HG02642 (cell line): ENCODE results near the gene LGALS14.
A peak's percentile ranks its signal among the peaks of the same experiment; 100 is the strongest.
"Not testable (repeated sequence)": the region's sequence is repeated elsewhere in the genome, so short reads cannot be mapped to it uniquely, and the experiment has no call there.

ENCODE experiments used
- ATAC-seq: cut with Tn5 transposase; IDR thresholded peaks from one replicate; pipeline ENCODE4 v1.9.1; 2021; ENCODE audit warnings: mild to moderate bottlenecking; ENCODE audit not compliant: unreplicated experiment, poor library complexity

LGALS14 gene

GRCh38 chr19:39704181-39705044, at the start of gene LGALS14:
TSS of gene LGALS14 (plus strand) at chr19:39704481. CDS start at chr19:39704529, 48 bp downstream.
- no peak for ATAC-seq

GRCh38 chr19:39655613-39656012, 48.7 kb upstream of the LGALS14 start, which contains the start of gene LGALS16:
TSS of gene LGALS16 (plus strand) at chr19:39655913. CDS start at chr19:39655962, 49 bp downstream.
- ATAC-seq: no peak

- no peak for ATAC-seq
Measured at GRCh38 chr19:39659791-39660190, 44.5 kb upstream of the LGALS14 start.

- ATAC-seq: no peak
Measured at GRCh38 chr19:39660661-39661060, 43.6 kb upstream of the LGALS14 start.

- ATAC-seq: no peak
Measured at GRCh38 chr19:39661565-39661964, 42.7 kb upstream of the LGALS14 start.

- not testable (repeated sequence) for ATAC-seq
Measured at GRCh38 chr19:39669860-39670259, 34.4 kb upstream of the LGALS14 start.

GRCh38 chr19:39670998-39671397, 33.3 kb upstream of the LGALS14 start:
- no peak for ATAC-seq

- no peak for ATAC-seq
Measured at GRCh38 chr19:39671739-39672363, 32.4 kb upstream of the LGALS14 start.

GRCh38 chr19:39672473-39672872, 31.8 kb upstream of the LGALS14 start:
- ATAC-seq: no peak

GRCh38 chr19:39673862-39674261, 30.4 kb upstream of the LGALS14 start:
- ATAC-seq: not testable (repeated sequence)

- no peak for ATAC-seq
Measured at GRCh38 chr19:39676004-39676403, 28.3 kb upstream of the LGALS14 start.

- no peak for ATAC-seq
Measured at GRCh38 chr19:39677961-39678889, 26.1 kb upstream of the LGALS14 start.

GRCh38 chr19:39679056-39679790, 25.1 kb upstream of the LGALS14 start:
- ATAC-seq: peak; percentile 71

- no peak for ATAC-seq
Measured at GRCh38 chr19:39679791-39680168, 24.5 kb upstream of the LGALS14 start.

GRCh38 chr19:39680593-39680992, 23.7 kb upstream of the LGALS14 start:
- ATAC-seq: no peak

GRCh38 chr19:39681416-39681815, 22.9 kb upstream of the LGALS14 start:
- ATAC-seq: no peak

- ATAC-seq: no peak
Measured at GRCh38 chr19:39684267-39684666, 20.0 kb upstream of the LGALS14 start.

- ATAC-seq: no peak
Measured at GRCh38 chr19:39686739-39687138, 17.5 kb upstream of the LGALS14 start.

- ATAC-seq: not testable (repeated sequence)
Measured at GRCh38 chr19:39688637-39689036, 15.6 kb upstream of the LGALS14 start.

- no peak for ATAC-seq
Measured at GRCh38 chr19:39692166-39692565, 12.1 kb upstream of the LGALS14 start.
